ENCODE data around the gene CLDN10.

DNA sequence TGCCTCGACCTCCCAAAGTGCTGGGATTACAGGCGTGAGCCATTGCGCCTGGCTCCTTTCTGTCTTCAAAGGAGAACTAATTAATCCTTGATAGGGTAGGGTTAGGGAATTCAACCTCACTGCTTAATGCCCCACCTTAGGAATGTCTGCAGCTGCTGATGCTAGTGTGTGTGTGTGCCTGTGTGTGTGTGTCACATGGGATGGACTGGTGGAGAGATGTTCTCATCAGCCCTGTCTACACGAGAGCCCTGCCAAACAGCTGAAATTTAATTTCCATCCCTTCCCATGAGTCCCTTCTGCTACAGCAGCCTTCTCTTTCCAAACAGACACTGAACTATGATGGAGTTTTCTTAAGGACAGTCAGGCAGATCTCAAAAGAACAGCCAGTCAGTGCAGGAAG is 46.5 kb upstream of the CLDN10 start:
- no peak for TF ChIP-seq POLR2A (IDR thresholded peaks at IDR 0.05)
- TF ChIP-seq, protein P1, sequence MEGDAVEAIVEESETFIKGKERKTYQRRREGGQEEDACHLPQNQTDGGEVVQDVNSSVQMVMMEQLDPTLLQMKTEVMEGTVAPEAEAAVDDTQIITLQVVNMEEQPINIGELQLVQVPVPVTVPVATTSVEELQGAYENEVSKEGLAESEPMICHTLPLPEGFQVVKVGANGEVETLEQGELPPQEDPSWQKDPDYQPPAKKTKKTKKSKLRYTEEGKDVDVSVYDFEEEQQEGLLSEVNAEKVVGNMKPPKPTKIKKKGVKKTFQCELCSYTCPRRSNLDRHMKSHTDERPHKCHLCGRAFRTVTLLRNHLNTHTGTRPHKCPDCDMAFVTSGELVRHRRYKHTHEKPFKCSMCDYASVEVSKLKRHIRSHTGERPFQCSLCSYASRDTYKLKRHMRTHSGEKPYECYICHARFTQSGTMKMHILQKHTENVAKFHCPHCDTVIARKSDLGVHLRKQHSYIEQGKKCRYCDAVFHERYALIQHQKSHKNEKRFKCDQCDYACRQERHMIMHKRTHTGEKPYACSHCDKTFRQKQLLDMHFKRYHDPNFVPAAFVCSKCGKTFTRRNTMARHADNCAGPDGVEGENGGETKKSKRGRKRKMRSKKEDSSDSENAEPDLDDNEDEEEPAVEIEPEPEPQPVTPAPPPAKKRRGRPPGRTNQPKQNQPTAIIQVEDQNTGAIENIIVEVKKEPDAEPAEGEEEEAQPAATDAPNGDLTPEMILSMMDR (IDR thresholded peaks at IDR 0.05): no peak

Measured in esophagus squamous epithelium (tissue), 4 donors.